Renal cortical epithelial cell (primary cell): ENCODE results near the gene RIMBP2. TPM values are rescaled to one million over a fixed set of nuclear protein-coding genes. Genes with fewer than 3 reads are reported as not detected.
"Not testable (repeated sequence)": the region's sequence is repeated elsewhere in the genome, so short reads cannot be mapped to it uniquely, and the experiment has no call there.

Source experiments
- DNase-seq: peaks from one replicate; pipeline ENCODE4 v3.0.0-alpha.2; 2011; ENCODE audit warnings: low read depth
- total RNA-seq: library from RNA; depleted of rRNA; stranded (reverse); fragments of >200 nt; gene quantifications from 2 replicates; pipeline ENCODE4 v1.2.3, GENCODE V29; 2014

The RIMBP2 gene
- total RNA-seq, 1 donor from 2014 or later = 3.2 TPM

- DNase-seq = no peak
These were observed 10.8 kb downstream of the RIMBP2 start for GRCh38 chr12:130705178-130705822.

GRCh38 chr12:130704606-130705005 lies 11.5 kb downstream of the RIMBP2 start:
- no peak for DNase-seq

GRCh38 chr12:130703733-130704375 lies 12.2 kb downstream of the RIMBP2 start:
- DNase-seq = no peak

GRCh38 chr12:130702966-130703732 lies 12.9 kb downstream of the RIMBP2 start:
- DNase-seq = no peak

- DNase-seq = no peak
These were observed 14.7 kb downstream of the RIMBP2 start for GRCh38 chr12:130701402-130701744.

GRCh38 chr12:130700492-130701401 lies 15.4 kb downstream of the RIMBP2 start:
- DNase-seq = no peak

GRCh38 chr12:130698106-130698505 lies 18.0 kb downstream of the RIMBP2 start:
- no peak for DNase-seq

- DNase-seq = no peak
These were observed 19.6 kb downstream of the RIMBP2 start for GRCh38 chr12:130696379-130697100.

- DNase-seq = no peak
These were observed 21.0 kb downstream of the RIMBP2 start for GRCh38 chr12:130695061-130695460.

- DNase-seq = no peak
These were observed 26.4 kb downstream of the RIMBP2 start for GRCh38 chr12:130689408-130690405.

GRCh38 chr12:130688999-130689398 lies 27.1 kb downstream of the RIMBP2 start:
- DNase-seq = not testable (repeated sequence)

GRCh38 chr12:130687796-130688778 lies 28.0 kb downstream of the RIMBP2 start:
- no peak for DNase-seq

- no peak for DNase-seq
These were observed 28.9 kb downstream of the RIMBP2 start for GRCh38 chr12:130687190-130687589.

- DNase-seq = no peak
These were observed 29.5 kb downstream of the RIMBP2 start for GRCh38 chr12:130686511-130686991.

GRCh38 chr12:130685850-130686249 lies 30.2 kb downstream of the RIMBP2 start:
- no peak for DNase-seq

- no peak for DNase-seq
These were observed 30.8 kb downstream of the RIMBP2 start for GRCh38 chr12:130685250-130685787.

- no peak for DNase-seq
These were observed 32.3 kb downstream of the RIMBP2 start for GRCh38 chr12:130683811-130684210.

GRCh38 chr12:130683080-130683479 lies 33.0 kb downstream of the RIMBP2 start:
- no peak for DNase-seq
